ENCODE measurements around the gene GNPAT.

- TF ChIP-seq ATF3 (IDR thresholded peaks at IDR 0.05; ENCODE audit: insufficient read depth, low read depth, low read length) (no peak), BRCA1 (IDR thresholded peaks at IDR 0.05; ENCODE audit: low read depth, low read length) (no peak), SIN3A (conservative IDR thresholded peaks at IDR 0.05 in 1 of 2, IDR thresholded peaks at IDR 0.05 in 1 of 2; ENCODE audit: low read depth in 1 of 2, low read length in 2 of 2) (no peak)
- TF ChIP-seq, protein P1, sequence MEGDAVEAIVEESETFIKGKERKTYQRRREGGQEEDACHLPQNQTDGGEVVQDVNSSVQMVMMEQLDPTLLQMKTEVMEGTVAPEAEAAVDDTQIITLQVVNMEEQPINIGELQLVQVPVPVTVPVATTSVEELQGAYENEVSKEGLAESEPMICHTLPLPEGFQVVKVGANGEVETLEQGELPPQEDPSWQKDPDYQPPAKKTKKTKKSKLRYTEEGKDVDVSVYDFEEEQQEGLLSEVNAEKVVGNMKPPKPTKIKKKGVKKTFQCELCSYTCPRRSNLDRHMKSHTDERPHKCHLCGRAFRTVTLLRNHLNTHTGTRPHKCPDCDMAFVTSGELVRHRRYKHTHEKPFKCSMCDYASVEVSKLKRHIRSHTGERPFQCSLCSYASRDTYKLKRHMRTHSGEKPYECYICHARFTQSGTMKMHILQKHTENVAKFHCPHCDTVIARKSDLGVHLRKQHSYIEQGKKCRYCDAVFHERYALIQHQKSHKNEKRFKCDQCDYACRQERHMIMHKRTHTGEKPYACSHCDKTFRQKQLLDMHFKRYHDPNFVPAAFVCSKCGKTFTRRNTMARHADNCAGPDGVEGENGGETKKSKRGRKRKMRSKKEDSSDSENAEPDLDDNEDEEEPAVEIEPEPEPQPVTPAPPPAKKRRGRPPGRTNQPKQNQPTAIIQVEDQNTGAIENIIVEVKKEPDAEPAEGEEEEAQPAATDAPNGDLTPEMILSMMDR (IDR thresholded peaks at IDR 0.05; ENCODE audit: control extremely low read depth in 1 of 3, insufficient read depth in 1 of 3, low read depth in 1 of 3, low read length in 3 of 3): no peak
These were observed 61.0 kb downstream of the GNPAT start for GRCh38 chr1:231301990-231302389.
